HL-60 (cell line): ENCODE data around the gene DCAKD.

Experiments used
- CTCF ChIP-seq: IDR thresholded peaks from one replicate; pipeline ENCODE4 v1.5.1; 2011; ENCODE audit warnings: low read length, control low read depth, inconsistent platforms; ENCODE audit not compliant: insufficient read depth
- GABPA ChIP-seq: IDR thresholded peaks from 2 replicates; pipeline ENCODE4 v1.6.1; 2012; ENCODE audit warnings: low read depth
- POLR2AphosphoS5 ChIP-seq: IDR thresholded peaks from 2 replicates; pipeline ENCODE4 v1.6.1; 2012; ENCODE audit warnings: low read depth
- TF ChIP-seq, protein P1 (sequence below): IDR thresholded peaks from 2 replicates; pipeline ENCODE4 v1.6.1; 2012; ENCODE audit warnings: low read depth; ENCODE audit not compliant: insufficient replicate concordance

GRCh38 chr17:45006927-45007461 is 44.4 kb downstream of the DCAKD start:
- TF ChIP-seq CTCF (no peak), POLR2AphosphoS5 (no peak), GABPA (no peak)
- TF ChIP-seq, protein P1, sequence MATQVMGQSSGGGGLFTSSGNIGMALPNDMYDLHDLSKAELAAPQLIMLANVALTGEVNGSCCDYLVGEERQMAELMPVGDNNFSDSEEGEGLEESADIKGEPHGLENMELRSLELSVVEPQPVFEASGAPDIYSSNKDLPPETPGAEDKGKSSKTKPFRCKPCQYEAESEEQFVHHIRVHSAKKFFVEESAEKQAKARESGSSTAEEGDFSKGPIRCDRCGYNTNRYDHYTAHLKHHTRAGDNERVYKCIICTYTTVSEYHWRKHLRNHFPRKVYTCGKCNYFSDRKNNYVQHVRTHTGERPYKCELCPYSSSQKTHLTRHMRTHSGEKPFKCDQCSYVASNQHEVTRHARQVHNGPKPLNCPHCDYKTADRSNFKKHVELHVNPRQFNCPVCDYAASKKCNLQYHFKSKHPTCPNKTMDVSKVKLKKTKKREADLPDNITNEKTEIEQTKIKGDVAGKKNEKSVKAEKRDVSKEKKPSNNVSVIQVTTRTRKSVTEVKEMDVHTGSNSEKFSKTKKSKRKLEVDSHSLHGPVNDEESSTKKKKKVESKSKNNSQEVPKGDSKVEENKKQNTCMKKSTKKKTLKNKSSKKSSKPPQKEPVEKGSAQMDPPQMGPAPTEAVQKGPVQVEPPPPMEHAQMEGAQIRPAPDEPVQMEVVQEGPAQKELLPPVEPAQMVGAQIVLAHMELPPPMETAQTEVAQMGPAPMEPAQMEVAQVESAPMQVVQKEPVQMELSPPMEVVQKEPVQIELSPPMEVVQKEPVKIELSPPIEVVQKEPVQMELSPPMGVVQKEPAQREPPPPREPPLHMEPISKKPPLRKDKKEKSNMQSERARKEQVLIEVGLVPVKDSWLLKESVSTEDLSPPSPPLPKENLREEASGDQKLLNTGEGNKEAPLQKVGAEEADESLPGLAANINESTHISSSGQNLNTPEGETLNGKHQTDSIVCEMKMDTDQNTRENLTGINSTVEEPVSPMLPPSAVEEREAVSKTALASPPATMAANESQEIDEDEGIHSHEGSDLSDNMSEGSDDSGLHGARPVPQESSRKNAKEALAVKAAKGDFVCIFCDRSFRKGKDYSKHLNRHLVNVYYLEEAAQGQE, result no peak
